HepG2 (cell line): Measurements from ENCODE around the gene FASTKD1.

ENCODE experiments used
- RBM39 ChIP-seq: fragments of 200-400 bp; formaldehyde crosslinking; IDR thresholded peaks from one replicate; pipeline ENCODE4 v1.6.1; 2018; ENCODE audit warnings: antibody characterized with exemption, mild to moderate bottlenecking, low read depth, low read length; ENCODE audit not compliant: poor library complexity, severe bottlenecking
- TF ChIP-seq, protein P1 (sequence below): sonication (generic); formaldehyde crosslinking; IDR thresholded peaks from 2 replicates; pipeline ENCODE4 v1.4.0; 2020; ENCODE audit warnings: mild to moderate bottlenecking, missing genetic modification reagents

DNA sequence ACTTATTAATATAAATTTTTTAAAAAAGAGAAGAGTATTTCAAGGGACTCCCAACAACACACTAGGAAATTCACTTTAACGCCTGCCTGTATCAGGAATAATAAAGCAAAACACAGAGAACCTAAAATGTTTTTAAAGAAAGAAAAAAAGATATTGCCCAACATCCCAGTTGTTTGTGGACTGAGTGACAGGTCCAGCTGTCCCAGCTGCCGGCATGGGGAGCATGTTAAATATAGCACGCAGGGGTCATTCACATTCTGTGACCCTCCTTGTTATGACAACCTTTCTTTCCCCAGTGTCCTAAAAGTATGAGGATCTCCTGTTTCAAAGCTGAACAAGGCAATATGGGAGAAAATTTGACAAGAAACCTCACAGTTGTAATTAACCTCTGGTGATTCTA lies 59.7 kb downstream of the FASTKD1 start:
- TF ChIP-seq, protein P1, sequence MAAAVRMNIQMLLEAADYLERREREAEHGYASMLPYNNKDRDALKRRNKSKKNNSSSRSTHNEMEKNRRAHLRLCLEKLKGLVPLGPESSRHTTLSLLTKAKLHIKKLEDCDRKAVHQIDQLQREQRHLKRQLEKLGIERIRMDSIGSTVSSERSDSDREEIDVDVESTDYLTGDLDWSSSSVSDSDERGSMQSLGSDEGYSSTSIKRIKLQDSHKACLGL, result no peak
- no peak for TF ChIP-seq RBM39
